Mesenchymal stem cell (in vitro differentiated cells and primary cell): ENCODE results near the gene TRNP1.
A peak's percentile ranks its signal among the peaks of the same experiment; 100 is the strongest.

Experiments
- DNase-seq: peaks from one replicate; pipeline ENCODE4 v3.0.0-alpha.2; 2013
- H2AFZ ChIP-seq: one replicate; pipeline ENCODE4 v1.6.1; 2013; ENCODE audit warnings: low read depth, mild to moderate bottlenecking, control low read depth, inconsistent platforms, low read length, moderate library complexity
- H2AK5ac ChIP-seq: 2 replicates; pipeline ENCODE4 v1.6.1; 2013; ENCODE audit warnings: low read length, moderate library complexity, mild to moderate bottlenecking, inconsistent platforms; ENCODE audit not compliant: severe bottlenecking
- H2BK120ac ChIP-seq: one replicate; pipeline ENCODE4 v1.6.1; 2013; ENCODE audit warnings: low read depth, mild to moderate bottlenecking, inconsistent platforms, low read length, moderate library complexity
- H2BK12ac ChIP-seq, 2 experiments: one replicate each; pipeline ENCODE4 v1.6.1; 2013; ENCODE audit warnings: inconsistent platforms in 2 of 2, low read length in 2 of 2, mild to moderate bottlenecking in 2 of 2, moderate library complexity in 2 of 2, control low read depth in 1 of 2
- H2BK15ac ChIP-seq: one replicate; pipeline ENCODE4 v1.6.1; 2013; ENCODE audit warnings: mild to moderate bottlenecking, low read depth, inconsistent platforms; ENCODE audit not compliant: poor library complexity, severe bottlenecking
- H2BK5ac ChIP-seq: 2 replicates; pipeline ENCODE4 v1.6.1; 2013; ENCODE audit warnings: low read depth, mild to moderate bottlenecking, low read length, control low read depth, inconsistent platforms; ENCODE audit not compliant: poor library complexity, severe bottlenecking
- H3K14ac ChIP-seq, 2 experiments: one replicate each; pipeline ENCODE4 v1.6.1; 2013; ENCODE audit warnings: inconsistent platforms in 2 of 2, low read length in 2 of 2, control low read depth in 1 of 2, mild to moderate bottlenecking in 1 of 2, moderate library complexity in 1 of 2
- H3K18ac ChIP-seq, 2 experiments: one replicate each; pipeline ENCODE4 v1.6.1; 2013; ENCODE audit warnings: inconsistent platforms in 2 of 2, low read length in 2 of 2, control low read depth in 1 of 2, low read depth in 1 of 2, mild to moderate bottlenecking in 1 of 2
- H3K23ac ChIP-seq, 2 experiments: one replicate each; pipeline ENCODE4 v1.6.1; 2013; ENCODE audit warnings: inconsistent platforms in 2 of 2, low read length in 2 of 2, mild to moderate bottlenecking in 2 of 2, moderate library complexity in 2 of 2, control low read depth in 1 of 2
- H3K27ac ChIP-seq: 2 replicates; pipeline ENCODE4 v1.5.1; 2013; ENCODE audit warnings: mild to moderate bottlenecking, moderate library complexity, low read length, control low read depth, inconsistent platforms; ENCODE audit not compliant: poor library complexity, severe bottlenecking
- H3K27me3 ChIP-seq, 2 experiments: 2 replicates each; pipeline versions ENCODE4 v1.6.1 to v1.7.0; 2013; ENCODE audit warnings: low read length in 2 of 2, mild to moderate bottlenecking in 2 of 2, moderate library complexity in 2 of 2, control low read depth in 1 of 2, inconsistent platforms in 1 of 2; ENCODE audit not compliant: control insufficient read depth in 1 of 2, insufficient read depth in 1 of 2
- H3K36me3 ChIP-seq, 2 experiments: 2 replicates each; pipeline versions ENCODE4 v1.6.1 to v1.7.0; 2013; ENCODE audit warnings: low read length in 2 of 2, control low read depth in 1 of 2, inconsistent platforms in 1 of 2, low read depth in 1 of 2, mild to moderate bottlenecking in 1 of 2; ENCODE audit not compliant: insufficient read depth in 2 of 2, control insufficient read depth in 1 of 2
- H3K4ac ChIP-seq, 2 experiments: one replicate each; pipeline ENCODE4 v1.6.1; 2013; ENCODE audit warnings: inconsistent platforms in 2 of 2, low read length in 2 of 2, mild to moderate bottlenecking in 2 of 2, moderate library complexity in 2 of 2, control low read depth in 1 of 2, low read depth in 1 of 2
- H3K4me1 ChIP-seq: 2 replicates; pipeline ENCODE4 v1.6.1; 2013; ENCODE audit warnings: low read depth, low read length, control low read depth; ENCODE audit not compliant: control insufficient read depth, insufficient read depth
- H3K4me2 ChIP-seq: 2 replicates; pipeline ENCODE4 v1.6.1; 2013; ENCODE audit warnings: low read length, mild to moderate bottlenecking, inconsistent platforms; ENCODE audit not compliant: poor library complexity, severe bottlenecking
- H3K4me3 ChIP-seq, 2 experiments: 2 replicates each; pipeline versions ENCODE4 v1.5.1 to v1.7.0; 2013; ENCODE audit warnings: low read length in 2 of 2, mild to moderate bottlenecking in 2 of 2, control low read depth in 1 of 2, low read depth in 1 of 2; ENCODE audit not compliant: insufficient read depth in 1 of 2
- H3K79me1 ChIP-seq: replicated peaks from 2 replicates; pipeline ENCODE4 v1.6.1; 2013; ENCODE audit warnings: mild to moderate bottlenecking, control low read depth, low read length, inconsistent platforms; ENCODE audit not compliant: poor library complexity, severe bottlenecking
- H3K9ac ChIP-seq: 2 replicates; pipeline ENCODE4 v1.7.0; 2013; ENCODE audit warnings: mild to moderate bottlenecking, low read length, moderate library complexity
- H3K9me3 ChIP-seq: 2 replicates; pipeline ENCODE4 v1.7.0; 2013; ENCODE audit warnings: mild to moderate bottlenecking, low read length; ENCODE audit not compliant: control insufficient read depth
- H4K8ac ChIP-seq: one replicate; pipeline ENCODE4 v1.6.1; 2013; ENCODE audit warnings: inconsistent platforms, mild to moderate bottlenecking, low read length, moderate library complexity
- H4K91ac ChIP-seq: one replicate; pipeline ENCODE4 v1.6.1; 2013; ENCODE audit warnings: mild to moderate bottlenecking, low read length, inconsistent platforms
- WGBS: methylation state at CpG from one replicate; pipeline ENCODE4 v1.1.7; 2013; ENCODE audit warnings: mixed read lengths; 5-methylcytosine and 5-hydroxymethylcytosine counted together

TRNP1 gene

DNA sequence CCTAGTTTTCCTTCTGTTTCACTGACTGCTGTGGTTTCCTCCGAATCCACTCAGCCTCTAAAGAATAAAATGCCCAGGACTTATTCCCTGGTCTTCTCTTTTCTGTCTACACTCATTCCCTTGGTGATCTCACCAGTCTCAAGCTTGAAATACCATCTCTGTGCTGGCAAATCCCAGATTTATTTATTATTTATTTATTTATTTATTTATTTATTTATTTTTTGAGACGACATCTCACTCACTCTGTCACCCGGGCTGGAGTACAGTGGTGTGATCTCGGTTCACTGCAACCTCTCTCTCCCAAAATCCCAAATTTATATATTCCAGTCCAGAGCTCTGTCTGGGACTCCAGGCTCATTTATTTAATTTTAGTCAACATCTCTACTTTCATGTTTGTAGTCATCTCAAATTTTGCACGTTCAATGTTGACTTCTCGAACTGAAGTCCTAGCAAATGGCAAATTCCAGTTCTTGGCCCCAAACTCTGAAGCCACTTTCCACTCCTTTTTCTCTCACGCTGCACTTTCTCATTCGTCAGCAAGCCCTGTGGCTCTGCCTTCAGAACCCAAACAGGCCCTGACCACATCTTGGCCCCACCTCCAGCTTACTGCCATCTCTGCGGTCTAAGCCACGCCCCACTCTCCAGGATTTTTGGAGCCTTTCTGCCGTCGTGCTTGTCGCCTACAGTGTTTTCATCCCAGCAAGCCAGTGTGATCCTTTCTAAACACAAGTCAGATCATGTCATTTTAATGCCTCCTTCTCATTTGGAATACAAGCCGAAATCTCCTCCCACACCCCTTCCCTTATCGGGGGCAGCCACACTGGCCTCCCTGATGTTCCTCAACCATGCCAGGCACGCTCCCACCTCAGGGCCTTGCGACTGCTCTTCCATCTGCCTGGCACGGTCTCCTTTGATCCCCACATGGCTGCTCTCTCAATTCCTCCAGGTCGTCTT, 33.4 kb downstream of the TRNP1 start:
- H3K9ac ChIP-seq = no peak overlapping the region
- H4K91ac ChIP-seq = peak overlapping the region; percentile 62
- no peak overlapping the region for H3K27ac ChIP-seq
- H3K4me1 ChIP-seq = peaks cover 13% of the 10 kb centered on the region
- H3K4me2 ChIP-seq = no peak overlapping the region
- 46% methylated on average over 19 of the region's 19 CpGs for WGBS
- no peaks in the 10 kb centered on the region for H3K27me3 ChIP-seq
- peak overlapping the region; percentile 49 to 70 for H2BK12ac ChIP-seq
- peak overlapping the region; percentile 78 for H4K8ac ChIP-seq
- DNase-seq = peak; percentile 88
- peak overlapping the region; percentile 15 for H2AFZ ChIP-seq
- H3K79me1 ChIP-seq = no peaks in the 10 kb centered on the region
- H3K9me3 ChIP-seq = no peaks in the 10 kb centered on the region
- peak overlapping the region in 1 of 2 experiments; percentile 82 for H3K14ac ChIP-seq
- peak overlapping the region; percentile 23 for H2AK5ac ChIP-seq
- H2BK120ac ChIP-seq = peak overlapping the region; percentile 40
- peak overlapping the region; percentile 78 to 87 for H3K18ac ChIP-seq
- no peak overlapping the region for H2BK5ac ChIP-seq
- H3K23ac ChIP-seq = no peak overlapping the region
- H3K36me3 ChIP-seq = no peaks in the 10 kb centered on the region
- no peak overlapping the region for H3K4me3 ChIP-seq
- H2BK15ac ChIP-seq = peak overlapping the region; percentile 68
- H3K4ac ChIP-seq = peak overlapping the region; percentile 13 to 58

DNA sequence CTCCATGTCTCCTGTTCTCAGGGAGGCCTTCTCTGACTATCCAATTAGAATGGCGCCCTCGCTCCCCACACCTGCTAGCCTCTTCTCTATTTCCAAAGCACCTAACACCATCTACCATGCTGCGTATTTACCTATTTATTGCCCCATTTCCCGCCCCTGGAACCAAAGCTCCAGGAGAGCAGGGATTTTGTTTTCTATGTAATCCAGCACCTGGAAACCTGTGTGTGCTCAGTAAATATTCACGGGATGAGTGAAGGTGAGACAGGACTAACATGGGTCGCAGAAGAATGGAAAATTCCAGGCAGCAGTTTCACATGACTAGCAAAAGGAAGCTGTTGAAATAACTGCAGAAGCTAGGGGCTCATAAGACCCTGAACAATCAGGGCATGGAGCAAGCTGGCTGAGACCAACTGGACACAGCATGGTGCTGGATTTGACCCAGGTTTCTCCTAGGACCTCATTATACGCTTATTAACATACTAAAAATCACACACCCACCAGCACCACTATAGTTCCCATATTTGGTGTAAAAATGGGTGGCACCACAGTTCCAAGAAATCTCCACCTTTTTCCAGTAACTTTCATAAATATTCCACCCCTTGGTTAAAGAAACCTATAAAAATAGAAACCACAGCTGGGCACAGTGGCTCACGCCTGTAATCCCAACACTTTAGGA, 34.2 kb downstream of the TRNP1 start:
- no peak overlapping the region for H2BK5ac ChIP-seq
- peak overlapping the region; percentile 49 to 70 for H2BK12ac ChIP-seq
- peak overlapping the region; percentile 40 for H2BK120ac ChIP-seq
- no peak for DNase-seq
- H2BK15ac ChIP-seq = peak overlapping the region; percentile 68
- H3K14ac ChIP-seq = no peak overlapping the region
- H4K91ac ChIP-seq = peak overlapping the region; percentile 62
- no peaks in the 10 kb centered on the region for H3K79me1 ChIP-seq
- H3K4me2 ChIP-seq = no peak overlapping the region
- 84% methylated on average over 8 of the region's 8 CpGs for WGBS
- H4K8ac ChIP-seq = peak overlapping the region; percentile 78
- peaks cover 15% of the 10 kb centered on the region for H3K4me1 ChIP-seq
- H3K4me3 ChIP-seq = no peak overlapping the region
- peak overlapping the region in 1 of 2 experiments; percentile 78 for H3K18ac ChIP-seq
- no peaks in the 10 kb centered on the region for H3K36me3 ChIP-seq
- H3K9ac ChIP-seq = no peak overlapping the region
- H3K27ac ChIP-seq = peak overlapping the region; percentile 19
- H3K27me3 ChIP-seq = no peaks in the 10 kb centered on the region
- peak overlapping the region; percentile 23 for H2AK5ac ChIP-seq
- no peak overlapping the region for H3K23ac ChIP-seq
- H3K4ac ChIP-seq = peak overlapping the region; percentile 52 to 58
- H2AFZ ChIP-seq = peak overlapping the region; percentile 15
- no peaks in the 10 kb centered on the region for H3K9me3 ChIP-seq

- no peak overlapping the region for H2BK15ac ChIP-seq
Observed at GRCh38 chr1:27029517-27029916, 36.0 kb downstream of the TRNP1 start.

More at GRCh38 chr1:27029517-27029916, 36.0 kb downstream of the TRNP1 start:
- H3K23ac ChIP-seq = no peak overlapping the region
- H3K4me2 ChIP-seq = no peak overlapping the region
- peaks cover 15% of the 10 kb centered on the region for H3K4me1 ChIP-seq
- H3K9me3 ChIP-seq = no peaks in the 10 kb centered on the region
- no peaks in the 10 kb centered on the region for H3K27me3 ChIP-seq
- no peak overlapping the region for H2BK5ac ChIP-seq
- H3K27ac ChIP-seq = no peak overlapping the region
- H3K18ac ChIP-seq = no peak overlapping the region
- H3K4ac ChIP-seq = no peak overlapping the region
- peak overlapping the region in 1 of 2 experiments; percentile 67 for H2BK12ac ChIP-seq
- no peak overlapping the region for H2BK120ac ChIP-seq
- no peak overlapping the region for H2AFZ ChIP-seq
- no peak overlapping the region for H2AK5ac ChIP-seq
- no peak overlapping the region for H4K91ac ChIP-seq
- no peak overlapping the region for H3K4me3 ChIP-seq
- DNase-seq = no peak
- H3K9ac ChIP-seq = no peak overlapping the region
- H4K8ac ChIP-seq = no peak overlapping the region
- no peaks in the 10 kb centered on the region for H3K36me3 ChIP-seq
- WGBS = 88% methylated on average over 8 of the region's 9 CpGs
- H3K79me1 ChIP-seq = no peaks in the 10 kb centered on the region
- no peak overlapping the region for H3K14ac ChIP-seq
